Raji (cell line): ENCODE results near the gene COQ3.

Experiments used
- POLR2A ChIP-seq: IDR thresholded peaks from 2 replicates; pipeline ENCODE4 v1.6.1; 2011; ENCODE audit warnings: low read depth, low read length, control low read depth; ENCODE audit not compliant: insufficient read depth

Gene COQ3

GRCh38 chr6:99412065-99412464 is 18.1 kb upstream of the COQ3 start:
- TF ChIP-seq POLR2A, result no peak

GRCh38 chr6:99409672-99410071 is 15.7 kb upstream of the COQ3 start:
- no peak for TF ChIP-seq POLR2A

GRCh38 chr6:99407076-99407475 is 13.1 kb upstream of the COQ3 start:
- TF ChIP-seq POLR2A, result no peak

GRCh38 chr6:99402448-99402847 is 8.5 kb upstream of the COQ3 start:
- no peak for TF ChIP-seq POLR2A

- no peak for TF ChIP-seq POLR2A
Measured at GRCh38 chr6:99397287-99397686, 3.3 kb upstream of the COQ3 start.

GRCh38 chr6:99393366-99393697 is 663 bp downstream of the COQ3 start:
- no peak for TF ChIP-seq POLR2A

- no peak for TF ChIP-seq POLR2A
Measured at GRCh38 chr6:99390896-99391295, 3.1 kb downstream of the COQ3 start.

GRCh38 chr6:99384507-99384906 is 9.5 kb downstream of the COQ3 start:
- TF ChIP-seq POLR2A, result no peak

- TF ChIP-seq POLR2A, result no peak
Measured at GRCh38 chr6:99378636-99379035, 15.4 kb downstream of the COQ3 start.

GRCh38 chr6:99369533-99369932 is 24.5 kb downstream of the COQ3 start:
- no peak for TF ChIP-seq POLR2A

- no peak for TF ChIP-seq POLR2A
Measured at GRCh38 chr6:99366852-99367251, 27.1 kb downstream of the COQ3 start.

- TF ChIP-seq POLR2A, result no peak
Measured at GRCh38 chr6:99364026-99364425, 30.0 kb downstream of the COQ3 start.

GRCh38 chr6:99362678-99363268 is 31.2 kb downstream of the COQ3 start:
- TF ChIP-seq POLR2A, result no peak

GRCh38 chr6:99359800-99360199 is 34.2 kb downstream of the COQ3 start:
- TF ChIP-seq POLR2A, result no peak

- TF ChIP-seq POLR2A, result no peak
Measured at GRCh38 chr6:99356641-99357040, 37.4 kb downstream of the COQ3 start.

- no peak for TF ChIP-seq POLR2A
Measured at GRCh38 chr6:99354983-99355382, 39.0 kb downstream of the COQ3 start.

GRCh38 chr6:99353126-99353525 is 40.9 kb downstream of the COQ3 start:
- no peak for TF ChIP-seq POLR2A
